Right lobe of liver (tissue), 4 donors: ENCODE results near the gene LCP2.

Experiments used
- POLR2A ChIP-seq: fragments of 450-650 bp; IDR thresholded peaks from one replicate; pipeline ENCODE4 v1.6.1; 2017; ENCODE audit warnings: antibody characterized with exemption, mild to moderate bottlenecking
- TF ChIP-seq, protein P1 (sequence below), 4 donors: fragments of 200-600 bp in 3 of 4; fragments of 450-650 bp in 1 of 4; IDR thresholded peaks; one replicate each; pipeline versions ENCODE4 v1.5.1 to v1.8.0; 2016 to 2022; ENCODE audit warnings: antibody characterized with exemption in 4 of 4, mild to moderate bottlenecking in 2 of 4
- donor health status: DM: no; HTN: no; CAD: no.
- donor health status: DM: no; HTN: no; CAD: no.
- donor health status: DM: no; HTN: yes; CAD: no.

DNA sequence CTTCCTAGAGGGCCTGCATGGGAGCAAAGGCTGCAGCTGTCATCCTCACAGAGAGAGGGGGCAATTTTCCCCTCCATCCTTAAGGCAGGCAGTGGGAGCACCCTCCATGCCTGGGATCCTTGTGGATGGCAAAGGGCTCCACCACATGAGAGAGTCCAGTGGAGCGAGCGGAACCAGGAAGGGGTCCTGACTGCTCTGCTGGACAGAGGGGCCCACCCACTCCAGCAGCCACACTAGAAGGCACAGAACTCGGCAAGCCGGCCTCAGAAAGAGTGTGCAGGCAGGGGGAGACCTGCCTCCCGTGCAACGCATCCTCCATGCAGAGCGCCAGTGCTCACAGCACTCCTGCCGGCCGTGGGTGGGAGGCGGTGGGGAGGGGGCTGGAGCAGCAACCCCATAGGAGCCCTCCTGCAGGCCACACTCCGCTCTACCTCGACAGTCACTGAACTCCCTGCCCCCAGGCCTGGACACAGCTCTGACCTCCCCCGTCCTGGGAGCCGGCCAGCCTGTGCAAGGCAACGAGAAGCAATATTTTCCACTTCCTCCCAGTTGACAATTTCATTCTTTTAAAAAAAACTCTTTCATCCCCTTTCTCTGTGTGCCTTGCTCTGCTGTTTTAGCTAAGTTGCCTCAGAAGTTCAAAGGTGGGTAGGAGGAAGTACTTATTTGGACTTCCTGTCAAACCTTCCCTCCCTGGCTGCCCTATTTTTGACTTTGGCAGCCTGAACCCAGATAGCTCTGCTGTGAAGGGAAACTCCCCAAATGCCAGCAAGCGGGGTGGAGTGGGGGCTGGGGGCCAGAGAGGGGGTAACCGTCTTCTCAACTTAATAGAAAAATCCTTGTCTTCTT is 5.3 kb upstream of the LCP2 start:
- no peak for TF ChIP-seq POLR2A
- TF ChIP-seq, protein P1, sequence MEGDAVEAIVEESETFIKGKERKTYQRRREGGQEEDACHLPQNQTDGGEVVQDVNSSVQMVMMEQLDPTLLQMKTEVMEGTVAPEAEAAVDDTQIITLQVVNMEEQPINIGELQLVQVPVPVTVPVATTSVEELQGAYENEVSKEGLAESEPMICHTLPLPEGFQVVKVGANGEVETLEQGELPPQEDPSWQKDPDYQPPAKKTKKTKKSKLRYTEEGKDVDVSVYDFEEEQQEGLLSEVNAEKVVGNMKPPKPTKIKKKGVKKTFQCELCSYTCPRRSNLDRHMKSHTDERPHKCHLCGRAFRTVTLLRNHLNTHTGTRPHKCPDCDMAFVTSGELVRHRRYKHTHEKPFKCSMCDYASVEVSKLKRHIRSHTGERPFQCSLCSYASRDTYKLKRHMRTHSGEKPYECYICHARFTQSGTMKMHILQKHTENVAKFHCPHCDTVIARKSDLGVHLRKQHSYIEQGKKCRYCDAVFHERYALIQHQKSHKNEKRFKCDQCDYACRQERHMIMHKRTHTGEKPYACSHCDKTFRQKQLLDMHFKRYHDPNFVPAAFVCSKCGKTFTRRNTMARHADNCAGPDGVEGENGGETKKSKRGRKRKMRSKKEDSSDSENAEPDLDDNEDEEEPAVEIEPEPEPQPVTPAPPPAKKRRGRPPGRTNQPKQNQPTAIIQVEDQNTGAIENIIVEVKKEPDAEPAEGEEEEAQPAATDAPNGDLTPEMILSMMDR (IDR thresholded peaks at IDR 0.05) = no peak
